GM06990 (cell line): ENCODE measurements around the gene FEM1C.

Experiments used
- DNase-seq: peaks from one replicate; pipeline ENCODE4 v3.0.0-alpha.2; 2011; ENCODE audit not compliant: insufficient read length; ENCODE audit errors: extremely low read depth
- H3K27me3 ChIP-seq: replicated peaks from 2 replicates; pipeline ENCODE4 v1.6.0; 2011; ENCODE audit warnings: low read length; ENCODE audit not compliant: control insufficient read depth, insufficient read depth
- H3K36me3 ChIP-seq: 2 replicates; pipeline ENCODE4 v1.5.1; 2011; ENCODE audit warnings: low read length; ENCODE audit not compliant: control insufficient read depth, insufficient read depth
- H3K4me3 ChIP-seq: replicated peaks from 2 replicates; pipeline ENCODE4 v1.5.1; 2011; ENCODE audit warnings: low read depth, mild to moderate bottlenecking, control low read depth, low read length
- CTCF ChIP-seq: IDR thresholded peaks from 2 replicates; pipeline ENCODE4 v1.5.1; 2011; ENCODE audit warnings: low read length, control low read depth, mild to moderate bottlenecking, inconsistent platforms; ENCODE audit not compliant: insufficient read depth, poor library complexity, severe bottlenecking

The FEM1C gene

GRCh38 chr5:115584501-115584900 is 39.9 kb upstream of the FEM1C start:
- no peak for DNase-seq
- no peaks in the 10 kb centered on the region for H3K36me3 ChIP-seq
- H3K27me3 ChIP-seq, result no peaks in the 10 kb centered on the region
- no peak for TF ChIP-seq CTCF
- H3K4me3 ChIP-seq, result no peak overlapping the region

GRCh38 chr5:115583474-115583873 is 38.9 kb upstream of the FEM1C start:
- no peaks in the 10 kb centered on the region for H3K27me3 ChIP-seq
- TF ChIP-seq CTCF, result no peak
- DNase-seq, result no peak
- no peak overlapping the region for H3K4me3 ChIP-seq
- H3K36me3 ChIP-seq, result no peaks in the 10 kb centered on the region

GRCh38 chr5:115580941-115581340 is 36.4 kb upstream of the FEM1C start:
- Histone ChIP-seq H3K36me3 (no peaks in the 10 kb centered on the region), H3K4me3 (no peak overlapping the region), H3K27me3 (no peaks in the 10 kb centered on the region)
- TF ChIP-seq CTCF, result no peak
- DNase-seq, result no peak

GRCh38 chr5:115579747-115580173 is 35.2 kb upstream of the FEM1C start:
- DNase-seq, result peak; percentile 79
- no peak for TF ChIP-seq CTCF
- Histone ChIP-seq H3K27me3 (no peaks in the 10 kb centered on the region), H3K4me3 (no peak overlapping the region), H3K36me3 (no peaks in the 10 kb centered on the region)

- no peaks in the 10 kb centered on the region for H3K27me3 ChIP-seq
- H3K4me3 ChIP-seq, result no peak overlapping the region
- H3K36me3 ChIP-seq, result no peaks in the 10 kb centered on the region
- TF ChIP-seq CTCF, result no peak
- no peak for DNase-seq
These were observed 34.6 kb upstream of the FEM1C start for GRCh38 chr5:115579216-115579615.

GRCh38 chr5:115578657-115579056 is 34.1 kb upstream of the FEM1C start:
- DNase-seq, result peak; percentile 42
- Histone ChIP-seq H3K36me3 (no peaks in the 10 kb centered on the region), H3K27me3 (no peaks in the 10 kb centered on the region), H3K4me3 (no peak overlapping the region)
- no peak for TF ChIP-seq CTCF
